OCI-LY3 (cell line): ENCODE measurements around the gene MYL6B.

ENCODE experiments used
- H2AFZ ChIP-seq: fragments of 200-600, 300-600 bp; shearing (Covaris generic); 2 replicates; pipeline ENCODE4 v1.6.0; 2014; ENCODE audit warnings: antibody characterized with exemption, low read depth, low read length
- H3K27ac ChIP-seq: fragments of 200-600, 300-600 bp; sonication (generic); 2 replicates; pipeline ENCODE4 v1.5.1; 2014; ENCODE audit warnings: mild to moderate bottlenecking, low read length, moderate library complexity, mixed read lengths
- H3K27me3 ChIP-seq: fragments of 200-600, 300-600 bp; sonication (generic); 2 replicates; pipeline ENCODE4 v1.6.1; 2014; ENCODE audit warnings: low read depth, low read length, mixed read lengths
- H3K36me3 ChIP-seq: fragments of 200-600, 300-600 bp; sonication (generic); replicated peaks from 2 replicates; pipeline ENCODE3; 2014; ENCODE audit warnings: low read depth, low read length, mixed read lengths
- H3K4me1 ChIP-seq: fragments of 300-600, 200-600 bp; sonication (generic); 2 replicates; pipeline ENCODE4 v1.6.1; 2014; ENCODE audit warnings: low read length, mixed read lengths
- H3K4me2 ChIP-seq: fragments of 200-600, 300-600 bp; sonication (generic); 2 replicates; pipeline ENCODE4 v1.6.1; 2014; ENCODE audit warnings: low read length, mixed read lengths
- H3K4me3 ChIP-seq: fragments of 300-600, 200-600 bp; sonication (generic); 2 replicates; pipeline ENCODE4 v1.5.1; 2014; ENCODE audit warnings: antibody characterized with exemption, mild to moderate bottlenecking, low read length, moderate library complexity
- H3K79me2 ChIP-seq: fragments of 300-600, 200-600 bp; shearing (Covaris generic); 2 replicates; pipeline ENCODE4 v1.6.1; 2014; ENCODE audit warnings: mild to moderate bottlenecking, low read length, mixed read lengths
- H3K9ac ChIP-seq: fragments of 300-600, 200-600 bp; shearing (Covaris generic); 2 replicates; pipeline ENCODE4 v1.6.0; 2014; ENCODE audit warnings: mild to moderate bottlenecking, low read length, moderate library complexity
- H3K9me3 ChIP-seq: fragments of 200-600, 300-600 bp; shearing (Covaris generic); 2 replicates; pipeline ENCODE4 v1.6.1; 2014; ENCODE audit warnings: low read length, mixed read lengths; ENCODE audit not compliant: insufficient read depth
- H4K20me1 ChIP-seq: fragments of 200-600, 300-600 bp; sonication (generic); 2 replicates; pipeline ENCODE4 v1.6.1; 2016; ENCODE audit warnings: low read length, mixed read lengths; ENCODE audit not compliant: insufficient read depth
- CTCF ChIP-seq: fragments of 200-600, 300-600 bp; sonication (generic); IDR thresholded peaks from 2 replicates; pipeline ENCODE4 v1.5.1; 2014; ENCODE audit warnings: antibody characterized with exemption, low read length, low read depth
- EZH2phosphoT487 ChIP-seq: fragments of 200-600 bp; shearing (Covaris generic); IDR thresholded peaks from 2 replicates; pipeline ENCODE4 v1.6.1; 2018; ENCODE audit warnings: antibody characterized with exemption, mixed run types, low read depth

The MYL6B gene

GRCh38 chr12:56162468-56163290 lies 10.3 kb downstream of the MYL6B start:
- Histone ChIP-seq H3K79me2 (peaks cover 29% of the 10 kb centered on the region), H3K27ac (no peak overlapping the region), H4K20me1 (peaks cover 24% of the 10 kb centered on the region), H3K4me2 (no peak overlapping the region), H2AFZ (no peak overlapping the region), H3K4me3 (no peak overlapping the region), H3K36me3 (peaks cover 68% of the 10 kb centered on the region), H3K9me3 (no peaks in the 10 kb centered on the region), H3K4me1 (peaks cover 15% of the 10 kb centered on the region), H3K27me3 (no peaks in the 10 kb centered on the region), H3K9ac (no peak overlapping the region)
- no peak for TF ChIP-seq CTCF
- TF ChIP-seq EZH2phosphoT487: no peak

DNA sequence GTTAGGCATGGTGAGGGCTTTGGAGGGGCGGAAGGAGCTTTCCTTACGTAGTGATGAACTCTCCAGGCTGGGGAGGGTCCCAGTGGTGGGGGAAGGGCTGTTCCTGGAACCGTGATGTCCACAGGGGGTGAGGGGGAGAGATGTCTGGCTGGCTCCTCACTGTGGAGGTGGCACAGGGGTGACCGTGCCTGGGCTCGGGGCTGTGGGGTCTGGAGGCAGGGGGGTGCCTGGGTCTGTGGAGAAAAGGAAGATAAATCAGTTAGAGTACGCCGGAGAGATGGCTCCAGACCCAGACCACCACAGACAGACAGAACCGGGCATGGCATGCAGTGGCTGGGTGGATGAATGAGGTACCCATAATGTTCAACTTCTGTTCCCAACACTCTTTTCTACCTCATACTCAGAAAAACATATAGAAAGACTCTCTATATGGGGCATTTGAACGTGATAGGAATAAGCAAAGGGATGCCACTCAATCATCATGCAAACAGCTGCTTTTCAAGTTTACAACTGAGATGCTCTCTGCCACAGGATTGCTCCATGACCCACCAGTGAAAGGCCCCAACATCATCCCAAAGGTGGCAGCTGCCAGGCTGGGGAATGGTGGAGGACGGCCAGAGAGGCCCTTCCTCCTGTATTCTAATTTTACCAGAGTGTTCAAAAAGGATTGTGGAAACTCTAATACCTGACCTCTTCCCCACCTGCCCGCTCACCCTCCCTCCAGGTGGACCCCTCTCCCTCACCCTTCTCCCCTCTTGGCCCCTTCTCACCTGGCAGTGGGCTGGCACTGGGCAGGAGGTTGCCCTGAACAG lies 11.4 kb downstream of the MYL6B start:
- TF ChIP-seq CTCF: no peak
- no peak for TF ChIP-seq EZH2phosphoT487
- Histone ChIP-seq H3K79me2 (peaks cover 23% of the 10 kb centered on the region), H4K20me1 (peaks cover 24% of the 10 kb centered on the region), H3K4me2 (no peak overlapping the region), H3K9ac (no peak overlapping the region), H3K4me3 (no peak overlapping the region), H3K27me3 (no peaks in the 10 kb centered on the region), H2AFZ (no peak overlapping the region), H3K27ac (no peak overlapping the region), H3K9me3 (no peaks in the 10 kb centered on the region), H3K4me1 (peaks cover 15% of the 10 kb centered on the region), H3K36me3 (peaks cover 68% of the 10 kb centered on the region)

GRCh38 chr12:56164345-56164729 lies 11.9 kb downstream of the MYL6B start:
- TF ChIP-seq CTCF: no peak
- no peak for TF ChIP-seq EZH2phosphoT487

GRCh38 chr12:56165369-56165768 lies 13.0 kb downstream of the MYL6B start:
- no peak overlapping the region for H3K4me3 ChIP-seq
- peaks cover 10% of the 10 kb centered on the region; the same call in 1 of the 2 replicates for H4K20me1 ChIP-seq
- no peak overlapping the region for H3K9ac ChIP-seq
- no peaks in the 10 kb centered on the region for H3K27me3 ChIP-seq
- H3K4me1 ChIP-seq: peaks cover 4% of the 10 kb centered on the region; the same call in 1 of the 2 replicates
- peaks cover 7% of the 10 kb centered on the region for H3K79me2 ChIP-seq
- H2AFZ ChIP-seq: no peak overlapping the region
- H3K36me3 ChIP-seq: peaks cover 58% of the 10 kb centered on the region
- H3K27ac ChIP-seq: no peak overlapping the region
- H3K4me2 ChIP-seq: no peak overlapping the region
- TF ChIP-seq EZH2phosphoT487: no peak
- no peak for TF ChIP-seq CTCF
- H3K9me3 ChIP-seq: no peaks in the 10 kb centered on the region

More at GRCh38 chr12:56164345-56164729, 11.9 kb downstream of the MYL6B start:
- H3K4me1 ChIP-seq: peaks cover 14% of the 10 kb centered on the region
- peaks cover 17% of the 10 kb centered on the region for H3K79me2 ChIP-seq
- H3K9me3 ChIP-seq: no peaks in the 10 kb centered on the region
- no peak overlapping the region for H3K27ac ChIP-seq
- no peak overlapping the region for H2AFZ ChIP-seq
- H3K9ac ChIP-seq: no peak overlapping the region
- no peak overlapping the region for H3K4me2 ChIP-seq
- H3K36me3 ChIP-seq: peaks cover 62% of the 10 kb centered on the region
- peaks cover 20% of the 10 kb centered on the region for H4K20me1 ChIP-seq
- no peak overlapping the region for H3K4me3 ChIP-seq
- no peaks in the 10 kb centered on the region for H3K27me3 ChIP-seq
